NCI-H146 treated with DMSO at 0.1 percent for 48 hours (cell line): ENCODE measurements around the gene CCDC38.
"Not testable (repeated sequence)": the region's sequence is repeated elsewhere in the genome, so short reads cannot be mapped to it uniquely, and the experiment has no call there.

ENCODE experiments used
- DNase-seq: peaks from one replicate; lab custom pipeline; 2025; ENCODE audit not compliant: unreplicated experiment; lab: John Stamatoyannopoulos, UW

CCDC38 gene

DNA sequence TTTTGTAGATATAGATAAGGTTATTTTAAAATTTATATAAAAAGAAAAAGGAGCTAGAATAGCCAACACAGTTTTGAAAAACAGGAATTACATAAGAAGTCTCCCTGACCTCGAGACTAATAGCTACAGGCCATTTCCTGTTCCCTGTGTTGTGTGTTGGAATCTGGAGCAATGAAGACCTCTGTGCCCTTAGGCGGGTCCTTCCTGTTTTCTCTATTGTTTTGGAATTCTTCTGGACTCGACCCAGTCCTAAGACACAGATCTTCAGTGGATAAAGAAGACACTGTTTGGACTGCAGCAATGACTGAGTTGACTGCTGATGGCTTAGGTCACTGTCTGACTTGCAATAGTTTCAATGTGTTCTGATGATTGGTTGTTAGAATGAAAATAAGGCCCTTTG is 57.4 kb downstream of the CCDC38 start:
- DNase-seq = no peak

GRCh38 chr12:95882873-95883272 is 59.5 kb downstream of the CCDC38 start:
- DNase-seq = no peak

DNA sequence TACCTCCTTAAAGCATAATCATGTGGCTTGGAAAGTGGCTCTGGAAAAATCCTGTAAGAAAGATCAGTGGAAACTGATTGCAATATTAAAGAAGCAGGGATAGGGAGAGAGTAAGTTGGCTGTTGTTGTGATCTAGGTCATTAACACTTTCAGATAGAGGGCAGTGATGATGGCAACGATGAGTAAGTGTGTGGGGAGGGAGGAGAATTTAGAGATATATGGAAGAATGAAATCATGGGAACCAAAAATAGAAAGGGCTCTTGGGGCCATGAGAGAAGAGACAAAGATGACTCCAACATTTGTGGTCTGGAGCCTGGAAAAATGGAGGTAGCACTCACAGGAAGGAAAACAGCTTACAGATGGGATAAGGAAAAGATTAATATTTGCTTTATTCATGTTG is 60.3 kb downstream of the CCDC38 start:
- no peak for DNase-seq

GRCh38 chr12:95881331-95881955 is 61.0 kb downstream of the CCDC38 start:
- DNase-seq = peak; percentile 45

- no peak for DNase-seq
Measured at GRCh38 chr12:95880895-95881294, 61.5 kb downstream of the CCDC38 start.

DNA sequence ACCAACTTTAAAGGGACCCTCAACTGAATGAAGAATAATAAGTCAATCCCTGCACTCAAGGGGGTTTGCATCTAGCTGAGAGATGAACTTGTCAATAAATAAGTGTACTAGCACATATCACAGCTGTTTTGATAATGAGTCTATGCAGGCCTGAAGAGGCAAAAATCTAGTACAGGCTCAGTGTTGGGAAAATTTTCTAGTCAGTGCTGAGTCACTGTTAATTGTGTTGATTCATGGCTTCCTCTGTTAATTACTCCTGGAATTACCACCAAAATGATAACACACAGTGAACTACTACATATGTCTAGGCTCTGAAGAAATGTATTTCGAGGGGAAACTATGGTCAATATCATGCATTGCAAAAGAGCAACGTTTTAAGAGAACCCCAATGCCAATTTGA is 64.8 kb downstream of the CCDC38 start:
- DNase-seq = no peak

DNA sequence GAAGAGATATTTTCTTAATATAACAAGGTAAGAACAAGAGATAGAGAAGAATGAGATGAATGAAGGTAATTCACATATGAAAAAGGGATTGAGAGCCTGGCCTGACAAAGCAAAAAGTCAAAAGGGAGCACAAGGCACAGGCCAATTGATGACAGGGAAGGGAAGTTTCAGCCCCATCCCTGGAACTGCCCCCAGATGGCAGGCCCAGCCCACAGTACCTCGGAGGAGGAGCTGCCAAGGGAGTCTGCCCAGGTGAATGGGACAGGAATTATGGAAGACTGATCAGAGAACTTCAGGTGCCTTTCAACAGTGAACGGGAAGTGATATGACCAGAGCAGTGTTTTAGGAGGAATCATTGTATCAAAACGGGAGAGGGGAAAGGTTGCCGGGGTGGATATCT is 68.0 kb downstream of the CCDC38 start:
- DNase-seq = no peak

DNA sequence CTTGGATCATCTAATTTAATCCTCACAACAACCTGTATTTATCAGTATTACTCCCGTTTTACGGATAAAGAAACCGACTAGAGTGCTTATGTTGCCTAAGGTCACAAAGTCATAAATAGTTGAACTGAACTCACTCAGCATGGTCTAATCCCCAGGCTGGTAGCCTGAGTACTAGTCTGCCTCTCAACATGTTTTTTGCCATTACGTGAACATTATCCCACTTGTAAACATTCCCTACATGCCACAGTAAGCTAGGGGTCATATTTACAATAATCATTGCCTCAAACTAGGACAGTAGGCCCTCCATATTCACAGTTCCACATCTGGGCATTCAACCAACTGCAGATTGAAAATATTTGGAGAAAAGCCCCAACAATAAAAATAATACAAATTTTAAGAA is 71.5 kb downstream of the CCDC38 start:
- no peak for DNase-seq

DNA sequence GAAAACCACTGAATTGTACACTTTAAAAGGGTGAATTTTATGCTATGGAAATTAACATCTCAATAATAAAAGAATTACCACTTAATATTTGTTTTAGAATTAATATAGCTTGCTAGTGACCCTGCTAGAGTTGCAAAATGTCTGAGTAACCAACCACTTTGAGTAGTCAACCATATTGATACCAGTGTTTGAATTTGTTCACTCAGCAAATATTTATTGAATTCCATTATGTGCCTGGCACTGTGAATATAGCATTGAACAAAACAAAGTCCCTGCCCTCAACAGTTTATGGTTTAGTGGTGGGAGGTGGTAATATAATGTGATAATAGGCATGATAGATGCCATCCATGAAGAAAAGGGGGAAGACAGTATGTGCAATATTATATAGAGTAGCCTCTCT is 79.1 kb downstream of the CCDC38 start:
- DNase-seq = no peak

GRCh38 chr12:95862038-95862437 is 80.4 kb downstream of the CCDC38 start:
- no peak for DNase-seq

DNA sequence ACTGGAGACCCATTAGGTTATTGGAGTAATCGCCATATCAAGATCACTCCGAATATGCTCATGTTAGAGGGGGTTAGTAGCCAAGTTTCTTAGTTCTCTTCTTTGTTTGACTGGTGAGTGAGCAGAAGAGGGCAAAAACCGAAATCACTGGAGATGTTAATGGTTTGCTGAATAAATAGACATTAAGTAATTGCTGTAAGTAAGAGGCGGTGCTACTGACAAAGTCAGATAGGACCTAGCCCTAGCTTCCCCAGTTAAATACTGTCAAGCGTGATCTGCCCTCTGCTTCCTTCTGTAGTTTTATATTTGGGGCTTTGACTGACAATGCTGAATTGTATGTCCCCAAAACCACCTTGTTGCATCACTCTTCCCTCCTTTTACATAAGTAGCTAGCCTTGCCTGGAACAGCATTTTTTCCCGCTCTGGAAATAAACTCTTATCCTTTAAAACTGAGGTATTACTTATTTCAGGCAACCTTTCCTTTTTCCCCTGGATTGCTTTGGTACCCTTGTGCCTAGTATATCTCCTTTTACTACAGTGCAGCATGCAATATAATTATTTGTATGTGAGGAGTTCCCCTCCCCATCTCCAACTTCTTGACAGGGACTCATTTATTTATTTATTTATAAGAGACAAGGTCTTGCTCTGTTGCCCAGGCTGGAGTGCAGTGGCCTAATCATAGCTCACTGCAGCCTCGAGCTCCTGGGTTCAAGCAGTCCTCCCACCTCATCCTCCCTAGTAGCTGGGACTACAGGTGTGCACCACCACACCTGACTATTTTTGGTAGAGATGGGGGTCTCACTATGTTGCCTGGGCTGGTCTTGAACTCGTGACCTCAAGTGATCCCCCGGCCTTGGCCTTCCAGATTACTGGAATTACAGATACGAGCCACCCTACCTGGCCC is 82.2 kb downstream of the CCDC38 start:
- no peak for DNase-seq

DNA sequence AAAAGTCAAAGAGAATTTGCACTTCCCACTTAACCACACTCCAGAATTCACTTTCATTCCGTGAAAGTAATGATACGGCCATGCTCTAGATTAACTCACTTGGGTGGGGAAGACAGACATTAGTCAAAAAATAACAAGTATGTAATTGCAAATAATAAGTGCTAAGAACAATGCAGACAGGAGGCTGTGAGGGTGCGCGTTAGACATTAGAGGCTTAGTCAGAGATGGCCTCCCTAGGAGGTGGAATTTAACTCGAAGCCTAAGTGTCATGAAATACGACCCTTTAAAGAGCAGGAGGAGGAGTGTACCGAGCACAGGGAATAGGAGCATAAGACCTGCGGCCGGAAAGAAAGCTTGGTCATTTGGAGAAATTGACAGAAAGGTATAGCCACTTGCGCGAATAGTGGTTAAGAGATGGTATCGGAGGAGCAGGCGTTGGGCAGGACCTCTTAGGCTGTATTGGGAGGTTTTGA is 83.0 kb downstream of the CCDC38 start:
- DNase-seq = no peak

GRCh38 chr12:95858451-95859343 is 83.7 kb downstream of the CCDC38 start, which contains the start of gene SNRPF:
SNRPF (plus strand) TSS chr12:95858952; CDS start chr12:95859074, 122 bp downstream.
- DNase-seq = peak; percentile 92

DNA sequence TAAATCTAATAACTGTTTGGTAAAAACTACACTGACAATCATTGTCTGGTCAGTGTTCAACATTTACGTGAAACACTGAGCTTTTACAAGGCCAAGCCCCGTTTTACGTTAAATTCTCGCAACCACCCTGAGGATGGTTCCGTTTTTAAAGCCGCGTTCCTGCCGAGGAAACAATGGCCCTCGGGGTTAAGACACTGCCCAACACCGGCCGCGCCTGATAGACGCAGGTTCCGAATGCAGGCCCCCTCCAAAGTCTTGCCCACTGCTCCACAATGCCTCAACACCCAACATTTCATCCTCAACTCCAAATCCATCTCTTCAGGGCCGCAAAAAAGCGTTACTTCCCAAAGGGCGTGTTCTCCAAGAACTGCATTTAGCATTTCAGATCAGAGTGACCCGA is 84.6 kb downstream of the CCDC38 start:
- no peak for DNase-seq

DNA sequence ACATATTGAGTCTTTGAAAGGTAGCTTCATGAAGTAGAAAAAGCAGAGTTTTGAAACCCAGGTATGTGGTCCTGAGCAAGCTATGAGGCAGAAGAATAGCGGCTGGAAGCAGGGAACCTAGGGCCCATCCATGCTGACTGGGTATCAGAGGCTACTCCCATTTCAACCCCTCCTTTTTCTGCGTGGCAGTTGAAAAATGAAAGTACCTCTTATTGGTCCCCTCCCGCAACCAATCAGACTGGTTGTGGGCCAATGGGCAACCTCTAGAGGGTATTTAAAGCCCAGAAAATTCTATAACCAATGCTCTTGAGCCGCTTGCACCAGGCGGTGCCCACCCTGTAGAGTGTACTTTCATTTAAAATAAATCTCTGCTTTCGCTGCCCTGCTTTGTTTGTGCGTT is 85.3 kb downstream of the CCDC38 start:
- DNase-seq = no peak

DNA sequence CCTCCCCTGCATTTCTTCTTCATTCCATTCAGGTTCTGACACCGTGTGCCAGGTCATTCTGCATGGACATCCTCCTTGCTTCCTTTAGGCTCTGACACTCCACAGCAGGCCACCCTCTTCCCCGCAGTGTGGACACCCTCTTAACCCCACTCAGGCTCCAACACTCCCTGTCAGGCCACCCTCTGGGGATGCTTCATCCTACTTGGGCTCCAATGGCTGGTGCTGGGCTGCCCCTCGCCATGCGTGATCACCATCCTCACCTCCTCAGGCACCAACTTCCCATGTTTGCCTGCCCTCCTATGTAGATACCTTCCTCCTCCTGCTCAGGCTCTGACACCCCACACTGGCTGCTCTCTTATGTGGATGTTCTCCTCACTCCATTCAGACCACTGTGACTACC is 90.3 kb downstream of the CCDC38 start:
- no peak for DNase-seq

GRCh38 chr12:95851606-95852005 is 90.8 kb downstream of the CCDC38 start:
- no peak for DNase-seq

DNA sequence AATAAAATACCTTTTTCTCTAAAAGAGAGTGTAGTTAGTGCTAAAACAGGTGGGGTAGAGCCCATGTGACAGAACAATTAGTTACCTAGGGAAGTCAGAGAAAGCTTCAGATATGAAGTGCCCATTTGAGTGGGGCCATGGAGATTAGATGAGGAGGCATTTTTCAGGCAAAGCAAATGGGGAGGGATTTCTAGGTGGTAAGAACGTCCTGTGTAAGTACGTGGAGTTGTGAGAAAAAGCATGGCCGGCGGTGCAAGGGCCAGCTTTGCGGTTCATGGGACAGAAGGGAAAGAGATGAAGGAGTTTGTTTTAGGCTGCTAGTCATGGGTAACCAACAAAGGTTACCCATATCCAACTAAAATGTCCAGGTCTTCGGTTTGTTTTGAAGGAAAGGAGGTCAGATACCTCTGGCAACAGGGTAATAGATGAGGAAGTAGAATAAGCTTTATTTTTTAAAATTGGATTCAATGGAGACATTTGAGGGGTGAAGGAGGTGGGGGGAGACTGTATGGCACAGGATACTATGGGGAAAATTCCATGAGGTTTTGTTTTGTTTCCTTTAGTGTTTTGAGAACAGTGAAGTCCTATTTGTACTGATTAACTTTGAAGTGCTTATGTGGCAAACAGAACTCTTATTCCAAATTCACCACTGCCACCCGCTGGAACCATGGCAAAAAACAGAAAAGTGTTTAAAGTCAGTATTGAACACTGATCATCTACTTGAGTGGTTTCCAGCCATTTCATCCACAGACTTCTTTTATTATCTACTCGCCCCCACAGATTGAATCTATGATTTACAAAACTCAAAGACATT is 93.6 kb downstream of the CCDC38 start:
- peak; percentile 20 for DNase-seq

DNA sequence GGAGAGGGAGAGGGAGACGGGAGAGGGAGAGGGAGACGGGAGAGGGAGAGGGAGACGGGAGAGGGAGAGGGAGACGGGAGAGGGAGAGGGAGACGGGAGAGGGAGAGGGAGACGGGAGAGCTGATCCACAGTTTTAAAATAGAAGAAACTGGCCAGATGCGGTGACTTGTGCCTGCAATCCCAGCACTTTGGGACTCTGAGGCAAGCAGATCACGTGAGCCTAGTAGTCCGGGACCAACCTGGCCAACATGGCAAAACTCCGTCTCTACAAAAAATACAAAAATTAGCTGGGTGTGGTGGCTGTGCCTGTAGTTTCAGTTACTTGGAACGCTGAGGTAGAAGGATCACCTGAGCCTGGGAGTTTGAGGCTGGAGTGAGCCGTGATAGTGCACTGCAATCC is 100.0 kb downstream of the CCDC38 start:
- DNase-seq = not testable (repeated sequence)

DNA sequence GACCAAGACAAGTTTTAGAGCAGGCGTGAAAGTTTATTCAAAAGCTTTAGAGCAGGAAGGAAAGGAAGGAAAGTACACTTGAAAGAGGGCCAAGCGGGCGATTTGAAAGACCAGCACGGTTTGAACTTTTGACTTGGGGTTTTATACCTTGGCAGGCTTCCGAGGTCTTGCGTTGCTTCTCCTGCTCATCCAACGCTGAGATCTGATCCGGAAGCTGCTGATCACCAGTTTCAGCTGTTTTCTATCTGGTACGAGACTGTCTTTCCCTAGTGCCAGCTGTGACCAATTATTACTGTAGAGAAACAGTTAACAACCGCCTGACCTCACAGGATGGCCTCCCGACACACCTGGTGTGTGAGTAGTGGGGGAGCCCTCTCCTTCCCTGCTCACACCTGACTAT is 104.3 kb downstream of the CCDC38 start:
- DNase-seq = peak; percentile 73
